ENCODE data around the gene CFB.

Gene CFB

GRCh38 chr6:31945507-31946369 lies at the start of gene CFB:
Gene CFB (plus strand): TSS chr6:31946095. CDS start chr6:31946222, 127 bp downstream.
- DNase-seq (ENCODE audit: low read depth), result no peak
- H3K4me3 ChIP-seq (ENCODE audit: low read depth, low read length), result no peak within 1 kb of the TSS
- TF ChIP-seq, protein P1, sequence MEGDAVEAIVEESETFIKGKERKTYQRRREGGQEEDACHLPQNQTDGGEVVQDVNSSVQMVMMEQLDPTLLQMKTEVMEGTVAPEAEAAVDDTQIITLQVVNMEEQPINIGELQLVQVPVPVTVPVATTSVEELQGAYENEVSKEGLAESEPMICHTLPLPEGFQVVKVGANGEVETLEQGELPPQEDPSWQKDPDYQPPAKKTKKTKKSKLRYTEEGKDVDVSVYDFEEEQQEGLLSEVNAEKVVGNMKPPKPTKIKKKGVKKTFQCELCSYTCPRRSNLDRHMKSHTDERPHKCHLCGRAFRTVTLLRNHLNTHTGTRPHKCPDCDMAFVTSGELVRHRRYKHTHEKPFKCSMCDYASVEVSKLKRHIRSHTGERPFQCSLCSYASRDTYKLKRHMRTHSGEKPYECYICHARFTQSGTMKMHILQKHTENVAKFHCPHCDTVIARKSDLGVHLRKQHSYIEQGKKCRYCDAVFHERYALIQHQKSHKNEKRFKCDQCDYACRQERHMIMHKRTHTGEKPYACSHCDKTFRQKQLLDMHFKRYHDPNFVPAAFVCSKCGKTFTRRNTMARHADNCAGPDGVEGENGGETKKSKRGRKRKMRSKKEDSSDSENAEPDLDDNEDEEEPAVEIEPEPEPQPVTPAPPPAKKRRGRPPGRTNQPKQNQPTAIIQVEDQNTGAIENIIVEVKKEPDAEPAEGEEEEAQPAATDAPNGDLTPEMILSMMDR (IDR thresholded peaks at IDR 0.05; ENCODE audit: control insufficient read depth, extremely low read depth, insufficient read depth), result no peak

GRCh38 chr6:31896493-31896855 lies 49.4 kb upstream of the CFB start:
- TF ChIP-seq, protein P1 (IDR thresholded peaks at IDR 0.05; ENCODE audit: control insufficient read depth, extremely low read depth, insufficient read depth), result no peak
- peak overlapping the region; percentile 89 for H3K4me3 ChIP-seq (ENCODE audit: low read depth, low read length)
- DNase-seq (ENCODE audit: low read depth), result no peak

- H3K4me3 ChIP-seq (ENCODE audit: low read depth, low read length), result peak overlapping the region; percentile 89
- no peak for DNase-seq (ENCODE audit: low read depth)
- TF ChIP-seq, protein P1 (IDR thresholded peaks at IDR 0.05; ENCODE audit: control insufficient read depth, extremely low read depth, insufficient read depth), result no peak
Observed at GRCh38 chr6:31896856-31897611, 48.9 kb upstream of the CFB start.

DNA sequence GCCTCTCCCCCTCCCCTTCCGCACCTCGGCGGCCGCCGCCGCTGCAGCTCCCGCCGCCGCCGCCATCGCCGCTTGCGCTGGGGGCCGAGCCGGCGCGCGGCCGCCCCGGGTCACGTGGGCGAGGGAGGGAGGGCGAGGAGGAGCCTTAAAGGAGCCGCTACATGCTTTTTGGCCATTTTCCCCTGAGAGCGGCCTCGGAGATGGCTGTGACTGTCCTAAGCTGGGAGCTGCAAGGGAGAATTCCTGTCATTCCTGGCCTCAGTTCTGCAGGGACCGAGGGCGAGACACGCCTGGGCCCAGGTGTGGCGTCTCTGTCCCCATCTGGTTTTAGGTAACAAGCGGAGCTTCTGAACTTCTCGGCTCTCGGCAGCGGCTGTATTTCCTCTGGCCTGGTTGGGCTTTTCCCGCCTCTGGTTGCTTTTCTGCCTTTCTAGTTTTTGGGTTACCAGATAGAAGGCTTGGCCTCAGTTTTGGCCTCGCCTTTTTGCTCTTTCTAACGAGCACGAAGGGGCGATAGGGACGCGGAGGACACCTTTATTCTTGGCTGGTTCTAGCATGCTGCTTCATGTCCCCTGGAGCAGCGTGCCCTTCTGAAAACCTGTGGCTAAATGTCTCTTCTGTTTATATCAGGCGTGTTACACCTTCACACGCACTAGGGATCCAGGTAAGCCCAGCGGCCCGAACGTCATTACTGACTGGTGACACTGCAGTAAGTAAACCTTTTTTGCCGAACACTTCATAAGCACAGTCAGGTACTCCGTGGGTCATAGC lies 48.1 kb upstream of the CFB start, which contains the start of gene EHMT2:
Gene EHMT2, minus strand, starts transcription at position 87 of the 771 bp plus-strand sequence. Its CDS starts 21 bp downstream, at position 66.
- TF ChIP-seq, protein P1 (IDR thresholded peaks at IDR 0.05; ENCODE audit: control insufficient read depth, extremely low read depth, insufficient read depth), result 0 out of 2 replicates have a peak, but pooled peaks have one; percentile 0
- peak within 1 kb of the TSS; percentile 89 for H3K4me3 ChIP-seq (ENCODE audit: low read depth, low read length)
- no peak for DNase-seq (ENCODE audit: low read depth)

- TF ChIP-seq, protein P1 (IDR thresholded peaks at IDR 0.05; ENCODE audit: control insufficient read depth, extremely low read depth, insufficient read depth), result no peak
- H3K4me3 ChIP-seq (ENCODE audit: low read depth, low read length), result peak overlapping the region; percentile 89
- no peak for DNase-seq (ENCODE audit: low read depth)
Observed at GRCh38 chr6:31898383-31899011, 47.4 kb upstream of the CFB start.

DNA sequence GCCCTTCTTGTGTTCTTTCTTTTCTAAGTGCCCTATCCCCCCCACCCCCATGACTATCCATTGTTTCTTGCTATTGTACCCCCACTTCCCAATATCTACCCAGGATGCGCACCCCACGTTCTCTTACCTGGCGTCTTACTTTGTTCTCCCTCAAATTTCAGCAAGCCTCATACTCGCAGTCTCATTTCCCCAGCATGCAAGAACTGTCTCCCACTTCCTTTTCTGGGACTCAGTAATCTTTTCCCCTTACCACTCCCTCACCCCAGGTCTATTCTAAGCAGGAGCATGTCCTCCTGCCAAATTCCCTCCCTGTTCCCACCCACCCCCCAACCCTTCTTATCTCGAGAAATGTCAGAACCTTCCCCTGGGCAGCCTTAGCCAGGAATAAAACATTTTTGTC lies 46.7 kb upstream of the CFB start:
- H3K4me3 ChIP-seq (ENCODE audit: low read depth, low read length), result no peak overlapping the region
- DNase-seq (ENCODE audit: low read depth), result no peak
- TF ChIP-seq, protein P1 (IDR thresholded peaks at IDR 0.05; ENCODE audit: control insufficient read depth, extremely low read depth, insufficient read depth), result no peak

All from LNCaP clone FGC (cell line).